GM21360 (cell line): ENCODE measurements around the gene GBE1.
A peak's percentile ranks its signal among the peaks of the same experiment; 100 is the strongest.
"Not testable (repeated sequence)": the region's sequence is repeated elsewhere in the genome, so short reads cannot be mapped to it uniquely, and the experiment has no call there.

Experiments used
- ATAC-seq: cut with Tn5 transposase; IDR thresholded peaks from one replicate; pipeline ENCODE4 v1.9.1; 2021; ENCODE audit warnings: mild to moderate bottlenecking, moderate library complexity; ENCODE audit not compliant: unreplicated experiment

Gene GBE1

GRCh38 chr3:81545572-81545971, 215.9 kb downstream of the GBE1 start:
- ATAC-seq: no peak

- ATAC-seq: peak; percentile 62
Observed at GRCh38 chr3:81544385-81544784, 217.1 kb downstream of the GBE1 start.

- no peak for ATAC-seq
Observed at GRCh38 chr3:81540787-81541186, 220.7 kb downstream of the GBE1 start.

GRCh38 chr3:81531846-81532245, 229.6 kb downstream of the GBE1 start:
- no peak for ATAC-seq

DNA sequence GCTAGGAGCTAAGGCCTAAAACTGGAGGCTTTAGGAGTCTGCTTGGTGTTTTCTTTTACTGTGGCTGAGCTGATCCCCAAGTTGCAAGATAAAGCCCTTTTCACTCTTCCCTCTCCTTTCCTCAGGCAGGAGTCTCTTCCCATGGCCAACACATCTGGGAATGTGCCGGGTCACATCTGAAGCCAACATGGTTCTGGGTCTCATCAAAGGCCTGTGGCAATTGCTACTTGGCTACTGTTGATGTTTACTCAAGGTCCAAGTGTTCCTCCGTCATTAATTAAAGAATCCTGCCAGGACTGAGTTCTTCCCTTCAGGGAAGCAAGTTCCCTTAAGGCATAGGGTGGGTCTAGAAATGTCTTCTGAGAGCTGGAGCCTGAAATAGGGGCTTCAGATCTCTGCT, 230.2 kb downstream of the GBE1 start:
- ATAC-seq: no peak

DNA sequence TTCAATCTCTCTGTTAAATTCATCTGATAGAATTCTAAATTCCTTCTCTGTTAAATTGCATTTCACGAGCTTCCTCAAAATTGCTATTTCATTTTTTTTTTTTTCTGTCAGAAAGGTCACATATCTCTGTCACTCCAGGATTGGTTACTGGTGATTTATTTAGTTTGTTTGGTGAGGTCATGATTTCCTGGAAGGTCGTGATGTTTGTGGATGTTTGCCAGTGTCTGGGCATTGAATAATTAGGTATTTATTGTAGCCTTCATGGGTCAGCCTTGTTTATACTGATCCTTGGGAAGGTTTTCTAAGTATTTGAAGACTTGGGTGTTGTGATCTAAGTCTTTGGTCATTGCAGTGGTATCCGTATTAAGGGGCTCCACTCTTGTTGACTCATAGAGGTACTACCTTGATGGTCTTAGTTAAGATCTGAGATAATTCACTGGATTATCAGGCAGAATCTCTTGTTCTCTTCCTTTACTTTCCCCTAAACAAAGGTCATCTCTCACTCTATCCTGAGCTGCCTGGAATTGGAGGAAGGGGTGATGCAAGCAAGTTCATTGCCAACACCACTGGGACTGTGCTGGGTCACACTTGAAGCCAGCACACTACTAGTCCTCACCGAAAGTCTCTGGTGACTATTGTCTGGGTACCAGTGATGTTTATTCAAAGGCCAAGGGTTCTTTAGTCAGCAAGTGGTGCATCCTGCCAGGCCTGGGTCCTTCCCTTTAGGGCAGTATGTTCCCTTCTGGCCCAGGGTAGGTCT, 231.1 kb downstream of the GBE1 start:
- ATAC-seq: no peak

DNA sequence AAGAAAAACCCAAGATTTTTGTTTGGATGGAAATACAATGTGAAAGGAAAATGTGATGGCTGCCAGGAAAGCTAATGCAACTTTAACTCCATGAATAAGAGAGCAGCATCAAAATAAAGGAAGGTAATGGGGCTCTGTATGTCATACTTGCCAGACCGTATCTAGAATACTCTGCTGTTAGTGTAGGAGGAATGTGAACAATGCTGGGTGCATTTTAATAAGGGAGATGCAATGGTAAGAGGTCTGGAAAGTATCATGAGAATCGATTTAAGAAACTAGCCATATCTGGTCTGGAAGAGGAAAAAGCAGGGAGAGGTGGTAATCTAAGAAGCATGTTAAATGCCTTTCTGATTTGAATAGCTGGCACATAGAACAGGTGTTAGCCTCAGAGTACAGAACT, 239.6 kb downstream of the GBE1 start:
- no peak for ATAC-seq

- no peak for ATAC-seq
Observed at GRCh38 chr3:81518945-81519344, 242.5 kb downstream of the GBE1 start.

GRCh38 chr3:81516042-81516441, 245.4 kb downstream of the GBE1 start:
- ATAC-seq: no peak

- no peak for ATAC-seq
Observed at GRCh38 chr3:81513591-81513990, 247.9 kb downstream of the GBE1 start.

DNA sequence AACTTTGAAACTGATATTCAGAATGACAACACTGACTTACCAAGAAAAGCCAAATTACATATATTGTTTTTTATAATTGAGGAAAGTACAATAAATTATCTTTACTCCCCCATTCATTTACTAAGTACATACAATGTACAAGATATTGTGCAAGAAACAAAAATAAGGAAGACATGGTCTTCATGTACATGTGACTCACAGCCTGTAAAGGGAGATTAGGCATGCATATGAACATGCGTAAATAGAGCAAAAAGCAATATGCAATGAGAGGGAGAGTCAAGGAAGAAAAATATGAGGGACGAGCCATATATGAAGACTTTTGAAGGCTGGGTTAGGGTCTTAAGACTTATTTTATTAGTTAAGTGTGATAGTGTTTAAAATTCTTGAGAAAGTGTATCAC, 258.4 kb downstream of the GBE1 start:
- ATAC-seq: no peak

- no peak for ATAC-seq
Observed at GRCh38 chr3:81502236-81502635, 259.2 kb downstream of the GBE1 start.

GRCh38 chr3:81500039-81500438, 261.4 kb downstream of the GBE1 start:
- ATAC-seq: peak; percentile 86

GRCh38 chr3:81497572-81498251, 263.7 kb downstream of the GBE1 start:
- ATAC-seq: no peak

DNA sequence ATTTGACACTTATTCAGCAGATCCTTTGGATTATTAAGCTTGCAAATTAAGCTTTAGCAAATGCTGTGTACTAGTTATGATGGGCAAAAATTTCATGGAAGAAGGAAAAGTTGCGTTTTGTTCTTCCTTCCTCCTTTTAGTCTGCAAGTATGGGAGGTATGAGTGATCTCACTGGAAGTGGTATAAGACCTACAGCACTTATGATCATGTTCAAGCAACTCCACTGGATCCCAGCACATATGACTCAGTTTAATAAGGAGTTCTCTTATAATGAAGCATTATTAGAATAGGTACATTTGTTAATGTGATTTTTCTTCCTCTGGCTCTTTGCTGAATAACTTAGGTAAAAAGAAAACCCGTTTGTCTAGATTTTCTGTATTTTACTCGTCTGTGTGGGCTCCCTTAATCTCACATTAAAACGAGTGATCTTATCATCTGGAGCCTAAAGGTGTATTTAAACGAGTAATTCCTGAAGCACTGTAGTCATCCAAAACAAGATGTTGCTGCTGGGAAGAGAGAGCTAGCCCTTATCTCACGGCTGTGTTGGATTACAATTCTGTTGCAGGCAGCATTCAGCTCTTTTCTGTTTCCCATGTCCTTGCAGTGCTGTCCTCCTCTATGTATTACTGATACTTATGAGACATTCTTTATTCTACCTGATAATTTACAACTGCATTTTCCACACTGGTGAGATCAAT, 264.9 kb downstream of the GBE1 start:
- ATAC-seq: no peak

DNA sequence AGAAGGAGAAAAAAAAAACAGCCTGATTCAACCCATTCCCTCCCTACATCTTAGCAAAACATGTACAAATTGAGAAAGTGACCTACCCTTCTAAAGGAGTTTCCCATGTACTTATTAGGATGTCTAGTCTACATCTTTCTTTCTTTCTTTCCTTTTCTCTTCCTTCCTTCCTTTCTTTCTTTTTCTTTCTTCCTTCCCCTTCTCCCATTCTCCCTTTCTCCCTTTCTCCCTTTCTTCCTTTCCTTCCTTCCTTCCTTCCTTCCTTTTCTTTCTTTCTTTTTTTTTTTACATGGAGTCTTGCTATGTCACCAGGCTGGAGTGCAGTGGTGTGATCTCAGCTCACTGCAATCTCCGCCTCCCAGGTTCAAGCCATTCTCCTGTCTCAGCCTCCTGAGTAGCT, 269.0 kb downstream of the GBE1 start:
- ATAC-seq: not testable (repeated sequence)

DNA sequence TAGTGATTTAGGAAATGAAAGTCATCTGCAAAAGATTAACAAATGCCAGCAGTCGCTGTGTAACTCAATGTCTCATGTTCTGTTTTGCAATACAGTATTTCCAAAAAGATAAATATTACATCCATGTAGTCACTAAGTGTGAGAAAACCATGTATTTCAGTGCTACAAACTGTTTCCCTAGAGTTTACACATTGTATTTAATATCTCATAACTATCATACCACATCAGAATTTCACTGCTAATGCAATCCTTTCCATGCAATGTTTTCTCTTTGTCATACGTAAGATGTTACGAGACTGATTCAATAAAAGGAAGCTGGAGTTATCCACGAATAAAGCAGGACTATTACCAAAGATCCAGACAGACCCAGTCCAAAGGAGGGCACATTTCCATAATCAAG, 269.4 kb downstream of the GBE1 start:
- no peak for ATAC-seq

DNA sequence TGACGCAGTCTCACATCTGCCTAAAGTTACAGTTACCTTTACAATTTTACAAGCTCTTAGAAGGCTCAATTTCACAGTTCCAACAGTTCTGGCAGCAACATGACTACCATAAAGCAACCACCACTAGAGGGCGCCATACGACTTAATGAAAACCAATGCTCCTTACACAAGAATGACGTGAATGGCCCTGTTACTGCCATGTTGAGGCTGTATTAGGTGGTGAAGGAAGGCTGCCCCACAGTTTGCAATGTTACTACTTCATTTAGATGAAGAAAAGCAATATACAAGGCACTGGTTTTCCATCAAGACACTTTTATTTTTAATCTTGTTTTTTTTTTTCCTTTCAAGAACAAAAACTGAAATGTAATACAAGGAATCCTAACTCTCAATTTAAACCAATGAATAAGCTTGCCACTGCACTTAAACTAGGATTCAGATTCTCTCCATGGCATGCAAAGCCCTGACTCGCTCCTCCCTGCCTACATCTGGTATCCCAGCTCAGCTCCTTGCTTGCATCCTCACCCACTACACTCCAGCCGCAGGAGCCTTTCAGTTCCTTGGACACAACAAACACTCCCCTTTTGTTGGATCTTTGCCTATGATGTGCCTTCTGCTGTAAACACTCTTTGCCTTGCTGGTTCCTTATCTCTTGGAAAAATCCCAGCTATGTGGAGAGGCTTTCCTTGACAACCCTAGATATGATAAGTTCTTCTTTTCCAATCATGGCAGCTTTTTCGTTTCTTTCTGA, 270.7 kb downstream of the GBE1 start:
- ATAC-seq: peak; percentile 88

- ATAC-seq: peak; percentile 100
Observed at GRCh38 chr3:81485444-81485865, 276.0 kb downstream of the GBE1 start.

DNA sequence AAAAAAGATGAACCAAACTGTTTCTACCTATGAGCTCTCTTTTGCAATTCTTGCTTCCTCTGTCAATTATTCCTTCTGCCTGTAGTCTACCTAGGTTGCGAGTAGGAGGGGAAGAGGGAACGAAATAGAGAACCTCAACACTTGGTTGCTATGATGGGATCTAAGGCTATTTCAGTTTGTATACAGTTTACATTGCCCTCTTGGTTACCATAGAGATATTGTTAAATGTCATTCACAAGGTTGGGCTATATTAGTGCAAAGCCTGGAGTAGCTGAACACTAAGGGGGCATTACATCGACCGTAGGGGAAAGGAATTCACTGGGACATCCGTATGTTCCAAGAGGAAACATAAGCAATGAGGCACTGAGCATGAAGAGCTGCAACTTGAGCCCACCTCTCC, 276.9 kb downstream of the GBE1 start:
- ATAC-seq: no peak

DNA sequence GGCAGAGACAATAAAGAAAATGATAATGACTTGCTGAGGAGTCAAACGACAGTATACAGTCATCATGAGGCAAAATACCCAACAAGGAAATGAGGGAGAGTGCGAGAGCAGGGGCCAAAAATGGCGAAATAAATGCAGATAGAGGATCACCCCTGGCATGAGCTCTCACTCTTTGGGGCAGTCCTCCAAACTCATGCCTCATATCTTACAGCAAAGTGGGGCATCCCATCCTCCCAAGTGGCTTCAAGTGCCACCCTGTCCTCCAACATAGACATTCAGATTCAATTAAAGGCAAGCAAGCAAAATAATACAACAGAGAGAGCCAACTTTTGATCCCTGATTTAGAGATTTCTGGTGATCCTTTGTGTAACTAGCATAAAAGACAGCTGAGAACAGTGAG, 278.4 kb downstream of the GBE1 start:
- no peak for ATAC-seq
